Fibroblast of upper back skin (primary cell): ENCODE measurements around the gene SCMH1.
"Not testable (repeated sequence)": the region's sequence is repeated elsewhere in the genome, so short reads cannot be mapped to it uniquely, and the experiment has no call there.

Source experiments
- DNase-seq: peaks from one replicate; pipeline ENCODE4 v3.0.0-alpha.2; 2013

Gene SCMH1

DNA sequence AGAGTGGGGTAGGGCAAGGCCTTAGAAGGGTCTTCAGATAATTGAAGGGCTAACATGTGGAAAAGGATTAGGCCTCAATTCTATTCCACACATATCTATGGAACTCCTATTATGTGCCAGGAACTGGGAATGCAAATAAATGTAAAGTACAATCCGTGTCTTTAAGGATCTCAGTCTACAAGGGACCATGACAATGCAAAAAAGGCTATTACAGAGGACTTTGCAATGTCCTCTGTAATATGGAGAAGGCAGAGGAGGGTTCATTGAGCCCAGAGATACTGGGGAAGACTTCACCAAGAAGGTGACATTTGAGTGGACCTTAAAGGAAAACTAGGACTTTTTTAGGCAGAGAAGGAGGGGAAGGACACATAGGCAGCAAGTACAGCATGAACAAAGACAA lies 4.5 kb upstream of the SCMH1 start:
- DNase-seq: no peak

DNA sequence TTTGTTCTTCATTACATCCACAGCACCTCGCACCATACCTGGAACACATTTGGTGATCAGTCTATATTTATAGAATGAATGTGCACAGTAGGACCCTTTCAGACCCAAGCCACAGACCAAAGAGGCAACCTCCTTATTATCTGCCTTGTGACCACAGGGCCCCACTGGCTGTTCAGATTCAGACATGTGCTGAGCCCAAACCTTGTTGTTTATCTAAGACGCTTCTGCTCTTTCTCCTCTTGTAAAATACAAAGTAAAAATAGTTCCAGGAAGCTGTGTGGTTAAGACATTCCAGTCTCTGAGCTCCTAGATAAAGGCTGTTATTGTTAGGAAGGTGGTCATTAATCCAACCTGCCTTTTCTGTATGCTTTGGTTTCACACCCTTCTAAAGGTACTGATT lies 3.6 kb upstream of the SCMH1 start:
- DNase-seq: peak; percentile 19

DNA sequence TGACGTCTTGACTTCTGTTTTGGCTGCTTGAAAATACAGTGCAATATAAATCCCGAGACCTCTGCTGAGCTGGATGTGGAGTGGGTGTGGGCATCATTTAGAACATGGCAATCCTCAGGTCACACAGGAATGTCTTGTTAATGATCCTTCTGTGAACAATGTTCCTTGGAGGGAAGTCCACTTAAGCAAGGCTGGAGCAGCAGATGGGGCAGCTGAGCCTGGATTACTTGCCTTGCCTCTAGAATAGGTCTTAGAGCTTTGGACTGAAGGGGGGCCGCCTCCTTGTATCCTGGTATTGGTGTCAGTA lies 926 bp upstream of the SCMH1 start:
- no peak for DNase-seq

DNA sequence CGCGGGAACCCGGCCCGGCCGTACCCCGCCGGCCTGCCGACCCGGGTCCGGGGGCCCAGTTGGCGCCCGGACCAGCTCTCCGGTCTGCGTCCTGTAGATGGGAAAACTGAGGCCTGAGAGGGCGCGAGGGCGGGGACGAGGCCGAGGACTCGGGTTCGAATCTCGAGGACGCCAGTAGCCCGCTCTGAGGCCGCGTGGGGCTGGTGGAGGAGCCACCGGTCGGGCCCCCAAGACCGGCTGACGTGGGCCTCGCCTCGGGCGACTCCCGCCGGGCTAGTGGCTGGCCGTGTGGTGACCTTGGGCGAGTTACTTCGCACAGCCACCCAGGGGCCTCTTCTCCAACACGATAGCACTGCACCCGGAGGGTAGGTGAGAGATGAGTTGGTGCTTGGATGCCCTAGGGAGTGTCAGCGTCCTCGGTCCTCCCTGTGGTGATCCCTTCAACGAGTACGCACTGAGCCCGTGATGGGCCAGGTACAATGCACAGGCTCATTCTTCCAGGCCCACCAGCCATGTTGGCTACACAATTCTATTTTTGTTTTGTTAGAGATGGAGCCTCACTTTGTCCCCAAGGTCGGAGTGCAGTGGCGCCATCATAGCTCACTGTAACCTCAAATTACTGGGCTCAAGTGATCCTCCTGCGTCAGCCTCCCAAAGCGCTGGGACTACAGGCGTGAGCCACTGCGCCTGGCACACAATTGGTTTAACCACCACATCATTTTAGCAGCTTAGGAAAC lies 404 bp upstream of the SCMH1 start:
- DNase-seq: no peak

DNA sequence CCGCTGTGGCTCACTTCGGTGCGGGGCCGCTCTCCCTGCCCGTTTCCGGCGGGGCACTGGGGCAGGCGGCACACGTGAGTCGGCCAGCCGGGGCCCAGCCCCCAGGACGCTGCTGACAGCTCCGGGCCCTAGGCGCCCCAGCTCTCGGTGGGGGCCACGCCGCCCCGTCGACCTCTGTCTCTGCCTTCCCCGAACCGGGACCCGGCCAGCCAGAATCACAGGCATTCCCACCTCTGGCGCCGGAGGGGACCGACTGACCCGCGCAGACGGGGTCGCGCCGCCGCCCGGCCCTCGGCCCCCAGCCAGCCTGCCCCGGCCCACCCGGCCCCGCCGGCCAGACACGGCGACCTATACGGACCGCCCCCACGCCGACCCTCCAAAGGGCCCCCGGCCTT lies 755 bp downstream of the SCMH1 start:
- peak; percentile 24 for DNase-seq

DNA sequence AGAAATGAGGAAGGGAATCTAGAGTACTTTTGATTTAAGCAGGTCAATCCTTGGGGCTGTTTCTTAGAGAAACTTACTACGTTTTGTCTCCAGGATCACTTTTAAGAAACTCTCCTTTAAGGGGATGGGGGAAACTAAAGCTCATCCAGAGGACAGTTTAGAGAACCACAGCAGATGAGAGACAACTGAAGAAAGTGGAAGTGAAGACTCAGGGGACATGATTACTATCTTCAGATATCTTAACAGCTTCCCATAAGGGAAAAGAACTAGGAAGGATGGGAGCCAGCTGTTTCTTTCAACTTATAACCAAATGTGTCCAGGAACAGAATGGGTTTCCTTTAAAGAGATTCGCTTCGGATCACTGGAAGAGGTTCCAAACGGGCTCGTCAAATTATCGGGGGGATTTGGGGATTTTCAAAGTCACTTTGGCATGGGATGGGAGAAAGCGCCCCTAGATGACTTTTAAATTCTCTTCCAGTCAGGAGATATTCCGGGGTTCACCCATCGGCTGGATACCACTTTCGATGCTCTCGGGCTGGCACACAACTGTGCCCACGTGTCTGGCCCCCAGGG lies 1.2 kb downstream of the SCMH1 start:
- peak; percentile 34 for DNase-seq

DNA sequence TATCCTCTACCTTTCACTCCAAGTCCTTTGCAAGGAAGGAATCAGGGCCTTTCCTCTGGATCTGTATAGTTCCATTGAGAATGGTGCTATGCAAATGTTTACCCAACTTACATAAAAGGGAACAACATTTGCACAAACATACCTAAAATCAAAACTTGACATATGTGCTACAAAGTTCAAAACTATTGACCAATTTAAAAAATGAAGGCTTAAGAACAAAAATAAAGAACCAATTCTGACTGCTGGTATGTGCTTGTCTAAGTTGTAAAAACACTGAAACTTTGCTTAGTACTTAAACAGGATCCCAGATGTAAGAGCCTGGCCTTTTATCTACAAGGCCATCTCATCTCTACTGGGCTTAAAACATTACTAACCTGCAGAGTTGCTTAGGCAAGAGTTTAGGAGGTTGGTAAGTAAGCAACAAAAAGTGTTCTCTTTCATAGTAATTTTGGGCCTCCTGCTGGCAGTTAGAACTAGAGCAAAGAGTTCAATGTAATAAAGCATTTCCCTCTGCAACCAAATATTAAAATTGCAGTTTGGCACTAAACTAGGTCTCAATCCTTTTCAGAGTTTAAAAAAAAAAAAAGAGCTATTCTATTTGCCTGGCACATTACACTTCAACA lies 2.0 kb downstream of the SCMH1 start:
- peak; percentile 65 for DNase-seq

DNA sequence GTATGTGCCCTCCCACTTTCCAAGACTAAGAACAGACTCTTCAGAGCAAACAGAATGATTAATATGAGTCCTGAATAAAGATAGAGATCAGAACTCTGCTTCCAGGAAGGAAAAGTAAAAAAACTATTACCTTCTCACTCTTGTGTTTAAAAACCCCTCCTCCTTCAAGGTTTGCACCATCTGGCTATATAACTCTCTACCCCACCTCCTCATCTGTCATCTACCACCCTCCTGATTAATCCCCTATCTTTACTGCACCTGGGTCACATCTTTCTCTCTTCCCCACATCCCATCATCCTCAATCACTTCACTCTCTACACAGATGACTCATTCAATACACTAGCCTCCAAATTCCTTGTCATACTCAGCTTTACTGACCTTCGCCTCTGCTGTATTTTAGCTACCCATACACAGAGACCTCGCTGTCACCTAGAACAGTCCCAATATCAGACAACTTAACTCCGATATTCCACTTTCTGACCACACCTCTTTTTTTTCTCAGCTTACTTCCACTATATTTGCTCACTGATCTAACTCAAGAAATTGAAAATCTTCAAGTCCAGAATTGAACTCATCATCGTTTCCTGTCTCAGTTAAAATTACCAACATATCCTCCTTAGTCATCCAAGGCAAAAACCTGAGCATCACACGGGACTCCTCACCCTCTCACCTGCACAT lies 3.7 kb downstream of the SCMH1 start:
- peak; percentile 46 for DNase-seq

DNA sequence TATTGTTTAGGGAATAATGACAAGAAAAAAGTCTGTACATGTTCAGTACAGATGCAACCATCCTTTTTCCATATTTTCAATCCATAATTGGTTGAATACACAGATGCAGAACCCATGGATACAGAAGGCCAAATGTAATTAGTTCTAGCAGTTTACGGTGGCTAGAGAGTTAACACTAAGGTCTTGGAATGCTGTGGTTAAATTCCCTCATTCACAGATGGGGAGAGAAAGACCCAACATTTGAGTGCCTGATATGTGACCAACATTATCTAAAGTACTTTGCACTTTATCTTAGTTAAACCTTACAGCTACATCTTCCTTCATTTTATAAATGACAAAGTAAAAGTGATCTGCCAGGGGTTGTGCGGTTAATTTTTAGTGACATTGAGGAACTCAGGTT lies 5.3 kb downstream of the SCMH1 start:
- peak; percentile 29 for DNase-seq

DNA sequence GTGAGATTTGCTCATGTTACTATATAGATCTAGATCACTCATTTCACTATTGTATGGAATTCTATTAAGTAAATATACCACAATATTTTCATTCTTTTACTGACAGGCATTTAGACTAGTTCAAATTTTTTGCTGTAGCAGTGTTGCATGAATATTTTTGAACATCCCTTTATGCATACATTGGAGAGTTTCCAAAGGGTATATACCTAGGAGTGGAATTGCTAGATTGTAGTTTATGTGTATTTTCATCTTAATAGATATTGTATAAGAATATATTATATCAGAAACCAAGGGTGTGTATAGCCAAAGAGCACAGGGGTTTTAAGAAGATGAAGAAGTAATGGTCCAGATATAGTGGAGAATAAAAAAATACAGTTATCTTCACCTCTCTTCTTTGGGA lies 6.2 kb downstream of the SCMH1 start:
- no peak for DNase-seq

DNA sequence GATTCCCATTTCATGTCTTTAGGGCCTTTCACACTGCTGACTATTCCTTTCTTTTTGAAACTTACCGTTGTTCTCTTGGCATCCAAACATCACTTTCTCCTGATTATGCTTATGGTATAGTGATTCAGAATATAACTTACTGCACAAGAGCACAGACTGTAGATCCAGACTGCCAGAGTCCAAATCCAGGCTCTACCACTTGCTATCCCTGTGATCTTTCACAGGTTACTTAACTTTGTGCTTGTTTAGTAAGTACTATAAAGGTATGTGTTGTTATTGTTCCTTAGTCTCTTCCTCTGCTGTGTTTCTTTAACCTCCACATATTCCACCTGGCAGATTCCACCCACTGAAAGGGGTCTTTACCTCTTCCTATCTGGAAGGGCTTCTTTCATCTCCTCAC lies 8.4 kb downstream of the SCMH1 start:
- DNase-seq: no peak

DNA sequence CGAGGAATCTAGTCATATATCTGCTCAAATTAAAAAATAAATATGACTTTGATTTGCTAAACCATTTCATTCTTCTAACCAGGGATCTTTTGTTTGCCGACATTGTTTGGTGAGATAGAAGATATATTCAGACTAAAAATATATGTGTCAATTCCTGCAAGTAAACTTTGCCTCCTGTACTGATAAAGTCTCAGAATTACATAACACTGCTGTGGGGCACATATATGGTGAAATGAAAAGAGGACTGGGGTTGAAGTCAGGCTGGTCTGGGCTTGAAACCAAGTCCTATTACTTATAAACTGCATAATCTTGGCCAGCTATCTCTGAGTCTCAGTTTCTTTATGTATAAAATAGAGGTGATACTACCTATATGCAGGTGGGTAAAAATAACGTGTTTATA lies 9.8 kb downstream of the SCMH1 start:
- DNase-seq: no peak

DNA sequence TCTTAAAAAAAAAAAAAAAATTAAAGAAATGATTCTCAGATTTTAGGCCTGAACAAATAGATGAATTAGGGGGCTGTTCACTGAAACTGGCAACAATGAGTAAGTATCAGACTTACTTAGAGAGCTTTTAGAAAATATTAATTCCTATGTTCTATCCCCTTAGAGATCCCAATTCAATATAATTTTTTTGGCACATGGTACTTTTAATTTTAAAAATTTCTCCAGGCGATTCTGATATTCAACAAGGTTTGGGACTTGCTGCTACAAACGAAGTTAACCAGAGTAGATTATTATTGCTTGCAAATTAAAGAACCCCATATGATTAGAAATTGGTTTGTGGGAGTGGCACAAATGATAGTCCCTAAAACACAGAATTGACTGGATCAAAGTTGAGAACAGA lies 11.4 kb downstream of the SCMH1 start:
- no peak for DNase-seq

DNA sequence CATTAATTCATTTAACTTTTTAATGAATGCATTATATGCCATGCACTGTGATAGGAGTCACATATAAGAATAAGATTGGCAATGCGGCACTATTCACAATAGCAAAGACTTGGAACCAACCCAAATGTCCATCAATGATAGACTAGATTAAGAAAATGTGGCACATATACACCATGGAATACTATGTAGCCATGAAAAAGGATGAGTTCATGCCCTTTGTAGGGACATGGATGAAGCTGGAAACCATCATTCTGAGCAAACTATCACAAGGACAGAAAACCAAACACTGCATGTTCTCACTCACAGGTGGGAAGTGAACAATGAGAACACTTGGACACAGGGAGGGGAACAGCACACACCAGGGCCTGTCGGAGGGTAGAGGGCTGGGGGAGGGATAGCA lies 12.9 kb downstream of the SCMH1 start:
- not testable (repeated sequence) for DNase-seq

DNA sequence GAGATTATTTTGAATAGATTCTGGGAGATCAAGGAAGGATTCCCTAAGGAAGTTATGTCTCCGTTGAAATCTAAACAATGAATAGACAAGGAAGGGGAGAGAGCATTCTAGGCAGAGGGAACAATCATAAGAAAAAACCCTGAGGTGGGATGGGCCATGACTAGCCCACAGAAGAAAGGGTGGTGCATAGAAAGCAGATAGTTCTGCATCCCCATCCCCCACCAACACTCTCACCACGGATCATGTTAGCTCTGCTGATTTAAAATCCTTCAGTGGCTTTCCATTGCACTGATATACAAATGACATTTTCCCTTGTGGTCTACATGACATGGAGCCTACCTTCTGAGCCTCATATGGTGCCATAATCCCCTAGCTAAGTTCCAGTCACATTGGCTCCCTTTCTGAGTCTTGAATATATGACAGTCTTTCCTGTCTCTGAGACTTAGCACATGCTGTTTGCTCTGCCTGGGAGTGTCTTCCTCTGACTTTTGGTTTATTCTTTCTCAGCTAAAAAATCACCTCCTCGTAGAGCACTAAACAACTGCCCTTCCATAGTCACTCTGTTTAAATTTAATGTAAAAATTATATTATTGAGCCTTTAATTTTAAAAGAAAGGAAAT lies 15.2 kb downstream of the SCMH1 start:
- no peak for DNase-seq

DNA sequence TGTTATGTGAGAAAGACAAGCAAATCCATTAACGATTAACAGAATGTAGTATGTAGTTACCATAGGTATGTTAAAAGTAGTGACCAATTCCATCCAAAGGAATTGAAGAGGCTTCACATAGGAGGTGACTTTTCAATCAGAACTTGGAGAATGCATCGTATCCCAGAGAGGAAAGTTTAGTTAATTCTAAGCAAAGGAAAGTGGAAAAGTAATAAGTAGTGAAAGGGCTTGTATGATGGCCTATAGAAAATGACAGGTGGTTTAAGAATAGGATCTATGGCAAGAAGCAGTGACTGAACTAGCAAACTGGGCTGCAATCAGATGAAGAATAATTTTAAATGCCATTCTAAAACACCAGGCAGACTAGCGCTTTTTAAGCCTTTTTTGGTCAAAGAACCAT lies 16.6 kb downstream of the SCMH1 start:
- no peak for DNase-seq

DNA sequence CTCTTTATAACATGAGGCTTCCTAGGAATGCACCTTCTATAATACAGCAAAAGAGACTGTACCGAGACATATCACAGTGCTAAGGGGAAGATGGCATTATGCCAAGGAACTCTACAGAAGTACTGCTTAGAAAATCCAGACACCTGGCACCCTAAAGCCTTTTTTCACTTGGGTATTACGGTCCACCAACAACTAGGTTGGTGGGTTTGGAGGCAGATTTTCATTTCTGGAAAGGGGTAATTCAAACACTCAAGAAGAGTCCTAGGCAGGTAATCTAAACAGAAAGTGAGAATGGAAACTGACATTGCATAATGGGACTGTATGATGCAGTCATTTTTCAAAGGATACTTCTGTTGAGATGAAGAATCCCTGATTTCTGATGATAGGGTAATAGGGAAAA lies 19.6 kb downstream of the SCMH1 start:
- no peak for DNase-seq

DNA sequence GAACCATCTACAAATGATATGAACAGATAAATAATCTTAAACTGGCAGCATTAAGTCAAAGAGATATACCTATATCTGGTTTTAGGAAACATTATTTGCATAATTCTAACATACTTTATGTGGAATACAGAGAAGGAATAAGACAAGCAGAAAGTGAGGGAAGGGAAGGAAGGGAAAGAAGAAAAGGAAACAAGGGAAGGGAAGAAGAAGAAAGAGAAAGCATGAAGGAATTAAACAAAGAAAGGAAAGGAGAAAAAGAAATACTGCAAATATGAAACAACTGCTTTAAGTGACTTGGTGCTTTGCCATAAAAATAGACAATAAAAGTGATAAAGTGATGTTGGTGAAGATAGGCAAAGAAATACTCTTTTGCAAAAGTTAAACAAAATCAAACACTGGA lies 20.1 kb downstream of the SCMH1 start:
- DNase-seq: no peak

DNA sequence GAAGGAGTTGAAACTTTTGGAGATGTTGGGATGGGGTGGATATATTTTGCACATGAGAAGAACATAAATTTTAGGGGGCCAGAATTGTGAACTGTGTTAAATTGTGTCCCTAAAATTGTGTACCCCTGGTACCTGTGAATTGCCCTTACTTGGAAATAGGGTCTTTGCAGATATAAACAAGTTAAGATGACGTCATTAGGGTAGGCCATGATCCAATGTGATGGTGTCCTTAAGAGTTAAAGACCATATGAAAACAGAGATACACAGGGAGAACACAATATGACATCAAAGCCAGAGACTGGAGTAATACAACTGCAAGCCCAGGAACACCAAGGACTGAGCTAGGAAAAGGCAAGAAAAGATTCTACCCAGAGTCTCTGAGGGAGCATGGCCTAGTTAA lies 24.0 kb downstream of the SCMH1 start:
- no peak for DNase-seq

DNA sequence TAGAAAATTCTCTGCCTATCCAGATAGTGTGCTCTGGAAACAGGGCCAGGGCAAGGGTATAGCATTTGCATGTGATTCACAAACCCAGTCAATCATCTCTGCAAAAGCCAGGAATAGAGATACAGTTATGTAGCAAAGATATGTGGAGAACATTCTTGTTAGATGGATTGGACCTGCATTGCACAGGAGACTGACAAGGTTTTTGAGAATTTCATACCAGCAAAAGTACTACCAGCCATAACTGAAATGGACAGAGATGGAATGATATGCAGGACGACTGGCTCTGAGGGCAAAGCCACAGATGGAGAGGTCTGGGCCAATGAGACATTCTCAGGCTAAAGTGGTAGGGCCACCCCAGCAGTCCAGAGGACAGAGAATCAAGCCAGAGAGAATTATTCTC lies 24.7 kb downstream of the SCMH1 start:
- no peak for DNase-seq

DNA sequence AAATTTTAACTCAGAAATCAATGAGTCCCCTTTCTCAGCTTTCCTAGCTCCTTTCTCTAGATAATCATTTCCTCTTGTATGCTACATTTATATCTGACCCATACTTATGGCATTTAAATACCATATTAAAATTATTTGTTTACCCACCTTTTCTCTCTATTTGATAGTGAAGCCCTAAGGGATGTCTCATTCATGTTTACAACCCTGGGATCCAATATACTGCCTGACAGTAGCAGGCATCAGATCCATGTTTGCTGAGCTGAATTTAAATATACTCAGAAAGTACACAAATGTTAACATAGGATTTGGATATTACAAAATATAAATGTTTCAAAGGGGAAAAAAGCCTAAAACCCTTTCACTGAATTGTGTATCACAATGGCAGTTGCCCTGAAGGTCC lies 26.5 kb downstream of the SCMH1 start:
- DNase-seq: no peak

DNA sequence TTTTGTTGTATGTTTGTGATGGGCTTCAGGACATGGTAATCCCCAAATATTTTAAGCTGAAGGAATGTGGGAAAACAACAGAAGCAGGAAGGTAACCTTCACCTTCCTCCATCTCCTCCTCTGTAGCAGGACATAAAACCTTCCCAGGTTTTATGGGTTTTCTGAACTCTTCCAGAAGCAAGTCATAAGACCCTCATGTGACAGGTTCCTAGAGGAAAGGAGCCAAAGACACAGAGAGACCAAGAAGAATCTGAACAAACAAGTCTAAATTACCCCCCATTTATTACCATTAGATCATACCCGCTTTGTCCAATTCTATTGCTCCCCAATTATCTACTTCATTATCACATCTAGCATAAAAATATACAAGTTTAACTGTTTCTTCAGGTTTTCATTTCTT lies 28.8 kb downstream of the SCMH1 start:
- DNase-seq: no peak

DNA sequence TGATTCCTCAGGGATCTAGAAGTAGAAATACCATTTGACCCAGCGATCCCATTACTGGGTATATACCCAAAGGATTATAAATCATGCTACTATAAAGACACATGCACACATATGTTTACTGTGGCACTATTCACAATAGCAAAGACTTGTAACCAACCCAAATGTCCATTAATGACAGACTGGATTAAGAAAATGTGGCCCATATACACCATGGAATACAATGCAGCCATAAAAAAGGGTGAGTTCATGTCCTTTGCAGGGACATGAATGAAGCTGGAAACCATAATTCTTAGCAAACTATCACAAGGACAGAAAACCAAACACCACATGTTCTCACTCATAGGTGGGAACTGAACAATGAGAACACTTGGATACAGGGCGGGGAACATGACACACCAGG lies 30.5 kb downstream of the SCMH1 start:
- not testable (repeated sequence) for DNase-seq

DNA sequence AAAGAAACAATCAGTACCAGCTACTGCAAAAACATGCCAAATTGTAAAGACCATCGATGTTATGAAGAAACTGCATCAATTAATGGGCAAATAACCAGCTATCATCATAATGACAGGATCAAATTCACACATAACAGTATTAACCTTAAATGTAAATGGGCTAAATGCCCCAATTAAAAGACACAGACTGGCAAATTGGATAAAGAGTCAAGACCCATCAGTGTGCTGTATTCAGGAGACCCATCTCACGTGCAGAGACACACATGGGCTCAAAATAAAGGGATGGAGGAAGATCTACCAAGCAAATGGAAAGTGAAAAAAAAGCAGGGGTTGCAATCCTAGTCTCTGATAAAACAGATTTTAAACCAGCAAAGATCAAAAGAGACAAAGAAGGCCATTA lies 35.1 kb downstream of the SCMH1 start:
- not testable (repeated sequence) for DNase-seq
